K562 (cell line): Measurements from ENCODE around the gene NENF. TPM values are rescaled to one million over a fixed set of nuclear protein-coding genes. Genes with fewer than 3 reads are reported as not detected.

ENCODE experiments used
- ATAC-seq: fragments of 200-7000 bp; cut with Tn5 transposase; 3 replicates; pipeline ENCODE4 v1.9.1; 2020; ENCODE audit warnings: moderate library complexity
- BruUV-seq: library from RNA; stranded (reverse); fragments of 400-500 nt; replicated peaks from 2 replicates; lab custom pipeline; 2021; lab: Mats Ljungman, UMichigan
- CTCF ChIA-PET: fragments of 300-600 bp; formaldehyde crosslinking; extraction: SDS; loops from one replicate; lab custom pipeline; 2021; ENCODE audit warnings: low intra/inter-chr PET ratio; lab: Yijun Ruan, JAX
- POLR2A ChIA-PET: fragments of 300-600, 350-650 bp; sonication (Branson Sonifier 250); formaldehyde crosslinking; extraction: SDS; loops from one replicate; lab custom pipeline; 2021; ENCODE audit warnings: antibody characterized with exemption, inconsistent platforms; lab: Yijun Ruan, JAX
- DNase-seq, 4 experiments: peaks; one replicate each; pipeline versions ENCODE4 v3.0.0 to v3.0.0-alpha.2; 2011 to 2018; ENCODE audit warnings: low spot score in 3 of 4, mixed read lengths in 3 of 4; ENCODE audit errors: extremely low read depth in 1 of 4
- FAIRE-seq: peaks from 2 replicates; lab custom pipeline; 2011; peaks lifted over from hg19 to GRCh38; lab: Jason Lieb, UNC
- H2AFZ ChIP-seq: 2 replicates; pipeline ENCODE4 v1.6.0; 2011; ENCODE audit warnings: low read depth, low read length, control low read depth, inconsistent platforms
- H3K27ac ChIP-seq: fragments of 200-600 bp; 3 replicates; pipeline ENCODE4 v1.8.0; 2011; ENCODE audit warnings: low read depth, mild to moderate bottlenecking, control low read depth, inconsistent platforms, low read length, moderate library complexity, mixed read lengths; ENCODE audit errors: extremely low read depth
- H3K27me3 ChIP-seq, 2 experiments: fragments of 300-600 bp in 1 of 2; 2 replicates in 1 of 2; 3 replicates in 1 of 2; pipeline versions ENCODE4 v1.6.0 to v1.8.0; 2011; ENCODE audit warnings: inconsistent platforms in 2 of 2, low read length in 2 of 2, mild to moderate bottlenecking in 1 of 2, mixed read lengths in 1 of 2, moderate library complexity in 1 of 2; ENCODE audit not compliant: control insufficient read depth in 2 of 2, insufficient read depth in 2 of 2
- H3K36me3 ChIP-seq: fragments of 300-600 bp; 3 replicates; pipeline ENCODE4 v1.8.0; 2011; ENCODE audit warnings: mild to moderate bottlenecking, low read length, inconsistent platforms; ENCODE audit not compliant: control insufficient read depth, insufficient read depth
- H3K4me1 ChIP-seq, 2 experiments: fragments of 200-600 bp in 1 of 2; replicated peaks in 1 of 2; 2 replicates in 1 of 2; 3 replicates in 1 of 2; pipeline versions ENCODE4 v1.5.1 to v1.8.0; 2011; ENCODE audit warnings: inconsistent platforms in 2 of 2, low read length in 2 of 2, mild to moderate bottlenecking in 1 of 2, mixed read lengths in 1 of 2, moderate library complexity in 1 of 2; ENCODE audit not compliant: control insufficient read depth in 2 of 2, insufficient read depth in 2 of 2
- H3K4me2 ChIP-seq: 2 replicates; pipeline ENCODE4 v1.6.1; 2011; ENCODE audit warnings: low read length, control low read depth, inconsistent platforms, mixed read lengths; ENCODE audit not compliant: insufficient read depth
- H3K4me3 ChIP-seq: fragments of 200-600 bp; sonication (generic), shearing (Covaris generic); 2 replicates; pipeline ENCODE4 v1.5.1; 2016; ENCODE audit warnings: control low read depth, inconsistent platforms
- H3K79me2 ChIP-seq: fragments of 200-600 bp; 3 replicates; pipeline ENCODE4 v1.8.0; 2011; ENCODE audit warnings: low read length, inconsistent platforms; ENCODE audit not compliant: control insufficient read depth, insufficient read depth
- H3K9ac ChIP-seq, 2 experiments: 2 replicates each; pipeline versions ENCODE4 v1.6.0 to v1.6.1; 2011; ENCODE audit warnings: low read depth in 2 of 2, low read length in 2 of 2, control low read depth in 1 of 2, inconsistent platforms in 1 of 2, mild to moderate bottlenecking in 1 of 2, mixed read lengths in 1 of 2; ENCODE audit not compliant: insufficient read depth in 1 of 2
- H3K9me1 ChIP-seq: one replicate; pipeline ENCODE4 v1.6.0; 2011; ENCODE audit warnings: inconsistent platforms, mild to moderate bottlenecking, low read length, moderate library complexity; ENCODE audit not compliant: control insufficient read depth, insufficient read depth
- H3K9me3 ChIP-seq: replicated peaks from 2 replicates; pipeline ENCODE4 v1.5.1; 2011; ENCODE audit warnings: low read depth, low read length, inconsistent platforms; ENCODE audit not compliant: control insufficient read depth, insufficient read depth
- H4K20me1 ChIP-seq: replicated peaks from 2 replicates; pipeline ENCODE4 v1.6.1; 2011; ENCODE audit warnings: low read length, inconsistent platforms, mixed read lengths; ENCODE audit not compliant: control insufficient read depth, insufficient read depth
- BCOR ChIP-seq: fragments of 450-650 bp; IDR thresholded peaks from 2 replicates; pipeline ENCODE4 v1.6.1; 2016
- CHCHD3 ChIP-seq: fragments of 250-450 bp; sonication (Bioruptor Pico); IDR thresholded peaks from 2 replicates; pipeline ENCODE4 v2.1.2; 2022; ENCODE audit warnings: mild to moderate bottlenecking
- HDAC1 ChIP-seq, 2 experiments: fragments of 450-650 bp; IDR thresholded peaks; 2 replicates each; pipeline ENCODE4 v1.6.1; 2016 to 2017; ENCODE audit warnings: inconsistent platforms in 1 of 2, mild to moderate bottlenecking in 1 of 2, moderate library complexity in 1 of 2
- HDAC3 ChIP-seq: fragments of 450-650 bp; IDR thresholded peaks from 2 replicates; pipeline ENCODE4 v1.6.1; 2018; ENCODE audit warnings: borderline replicate concordance, mild to moderate bottlenecking, moderate library complexity; ENCODE audit not compliant: partially characterized antibody
- JUND ChIP-seq, 2 experiments: IDR thresholded peaks; 2 replicates in 1 of 2; 3 replicates in 1 of 2; pipeline ENCODE4 v1.6.1; 2011; ENCODE audit warnings: borderline replicate concordance in 2 of 2, low read depth in 2 of 2, low read length in 2 of 2, improper control_type of control experiment in 1 of 2, missing biosample characterization in 1 of 2, missing genetic modification characterization in 1 of 2, missing genetic modification reagents in 1 of 2
- MTF1 ChIP-seq: fragments of 250-450 bp; sonication (Bioruptor Pico); IDR thresholded peaks from 2 replicates; pipeline ENCODE4 v1.9.0; 2021; ENCODE audit warnings: moderate library complexity, mild to moderate bottlenecking, inconsistent platforms, borderline replicate concordance
- NONO ChIP-seq, 2 experiments: fragments of 200-400 bp in 1 of 2; fragments of 450-650 bp in 1 of 2; formaldehyde crosslinking in 1 of 2; IDR thresholded peaks; 2 replicates each; pipeline ENCODE4 v1.6.1; 2017; ENCODE audit warnings: low read depth in 2 of 2, mild to moderate bottlenecking in 2 of 2, moderate library complexity in 2 of 2, low read length in 1 of 2
- NR2F6 ChIP-seq: fragments of 450-650 bp; formaldehyde crosslinking; IDR thresholded peaks from 2 replicates; pipeline ENCODE4 v1.4.0; 2020; ENCODE audit warnings: mild to moderate bottlenecking
- PCBP2 ChIP-seq: fragments of 200-400 bp; formaldehyde crosslinking; IDR thresholded peaks from 2 replicates; pipeline ENCODE4 v1.6.1; 2018; ENCODE audit warnings: low read length, low read depth, mild to moderate bottlenecking, moderate library complexity; ENCODE audit not compliant: poor library complexity, severe bottlenecking
- RUNX1 ChIP-seq: sonication (generic); IDR thresholded peaks from 2 replicates; pipeline ENCODE4 v1.6.1; 2016; ENCODE audit warnings: antibody characterized with exemption, low read depth
- SMAD4 ChIP-seq: fragments of 250-450 bp; sonication (Bioruptor Pico); conservative IDR thresholded peaks from 2 replicates; pipeline ENCODE4 v1.8.0; 2021; ENCODE audit warnings: inconsistent platforms, mild to moderate bottlenecking, moderate library complexity
- SOX6 ChIP-seq: fragments of 450-650 bp; IDR thresholded peaks from 2 replicates; pipeline ENCODE4 v1.6.1; 2014; ENCODE audit warnings: mild to moderate bottlenecking
- ZEB2 ChIP-seq: fragments of 450-650 bp; IDR thresholded peaks from 2 replicates; pipeline ENCODE4 v1.6.1; 2016
- ZNF311 ChIP-seq: fragments of 250-450 bp; sonication (Bioruptor Pico); IDR thresholded peaks from 2 replicates; pipeline ENCODE4 v1.4.0; 2020; ENCODE audit warnings: mild to moderate bottlenecking, moderate library complexity
- WGBS: fragments of 100-300 bp; shearing (Covaris generic); methylation state at CpG from one replicate; pipeline ENCODE4 v1.1.6; 2016; ENCODE audit warnings: low coverage, mixed read lengths; ENCODE audit not compliant: insufficient coverage; ENCODE audit errors: missing lambda C conversion rate; 5-methylcytosine and 5-hydroxymethylcytosine counted together
- in situ Hi-C: fragments of 300-500 bp; cut with MboI; formaldehyde crosslinking; loops from 4 replicates; pipeline ENCODE4 v1.15.0; 2018; ENCODE audit warnings: inconsistent platforms, mixed read lengths
- intact Hi-C: fragments of 100-400 bp; cut with micrococcal nuclease; formaldehyde crosslinking; loops from 2 replicates; pipeline ENCODE4 v1.14.2; 2022
- polyA plus RNA-seq, 8 experiments: library from polyadenylated mRNA; depleted of rRNA in 4 of 8; stranded (reverse) in 5 of 8; unstranded in 3 of 8; fragments of >200 nt; fragmentation: Nextera tagmentation in 2 of 8; fragmentation: Illumina TruSeq in 1 of 8; extraction: Ambion mirVana in 2 of 8; extraction: Trizol in 1 of 8; gene quantifications; 2 replicates each; pipeline versions ENCODE4 v1.2.1 to v1.2.3, GENCODE V29; 2011 to 2014; ENCODE audit warnings: inconsistent platforms in 1 of 8, missing spikeins in 1 of 8
- total RNA-seq, 7 experiments: library from RNA; depleted of rRNA in 6 of 7; stranded (reverse); fragments of >200 nt in 6 of 7; fragmentation: Illumina TruSeq in 2 of 7; extraction: Trizol in 2 of 7; gene quantifications; 2 replicates each; pipeline versions ENCODE4 v1.2.1 to v1.2.3, GENCODE V29; 2011 to 2021; ENCODE audit warnings: low replicate concordance in 1 of 7
- TF ChIP-seq, protein P1 (sequence below): fragments of 450-650 bp; IDR thresholded peaks from 2 replicates; pipeline ENCODE4 v1.6.1; 2016; ENCODE audit warnings: low read depth, mild to moderate bottlenecking, moderate library complexity
- TF ChIP-seq, protein P2 (sequence below): fragments of 200-800 bp; sonication (Bioruptor generic); IDR thresholded peaks from 2 replicates; pipeline ENCODE4 v1.6.1; 2017; ENCODE audit warnings: missing genetic modification characterization, missing compliant biosample characterization

NENF gene
- total and polyA plus RNA-seq, 9 of the 15 experiments (the other 6 are each of a cell fraction or from before 2014, with no cell fraction given): 6.1 to 100 (median 72.8) TPM

DNA sequence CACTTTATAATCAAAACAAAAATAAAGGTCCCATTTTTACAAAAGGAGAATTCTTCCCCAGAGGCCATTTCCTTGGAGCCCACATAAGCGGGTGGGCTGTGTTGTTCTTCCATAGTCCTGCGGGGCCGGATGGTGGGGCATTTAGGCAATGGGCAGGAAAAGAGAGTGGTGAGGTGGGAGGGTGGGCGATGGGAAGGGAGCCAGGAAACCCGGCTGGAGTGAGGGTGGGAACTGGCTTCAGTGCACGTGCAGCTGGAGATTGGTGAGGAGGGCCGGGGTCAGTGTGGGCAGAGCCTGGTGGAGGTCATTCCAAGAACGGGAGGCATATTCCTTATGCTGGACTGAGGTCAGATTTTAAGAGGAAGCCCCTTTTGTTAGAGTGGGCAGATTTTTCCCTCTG is 13.6 kb downstream of the NENF start:
- H3K27ac ChIP-seq: no peak overlapping the region
- 0 out of 3 replicates have a peak, but pooled peaks cover under 1% of the 10 kb centered on the region for H3K79me2 ChIP-seq
- FAIRE-seq: no peak
- intact Hi-C loops: no loop called here
- ChIA-PET CTCF (no interaction called here), POLR2A (interaction anchor here (1.0 kb wide), 1 partner anchor 9 kb away, joined by 3 read pairs; no protein-coding TSS in a partner anchor)
- no peaks in the 10 kb centered on the region for H3K27me3 ChIP-seq
- DNase-seq: no peak
- no peaks in the 10 kb centered on the region for H3K9me3 ChIP-seq
- H3K4me3 ChIP-seq: no peak overlapping the region
- peaks cover 20% of the 10 kb centered on the region; the same call in 2 of the 3 replicates for H3K36me3 ChIP-seq
- 86% methylated on average over 7 of the region's 8 CpGs for WGBS
- no TSS peak for BruUV-seq
- no peak for ATAC-seq
- in situ Hi-C loops: no loop called here
- TF ChIP-seq, protein P1, sequence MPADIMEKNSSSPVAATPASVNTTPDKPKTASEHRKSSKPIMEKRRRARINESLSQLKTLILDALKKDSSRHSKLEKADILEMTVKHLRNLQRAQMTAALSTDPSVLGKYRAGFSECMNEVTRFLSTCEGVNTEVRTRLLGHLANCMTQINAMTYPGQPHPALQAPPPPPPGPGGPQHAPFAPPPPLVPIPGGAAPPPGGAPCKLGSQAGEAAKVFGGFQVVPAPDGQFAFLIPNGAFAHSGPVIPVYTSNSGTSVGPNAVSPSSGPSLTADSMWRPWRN: no peak
- TF ChIP-seq NONO (IDR thresholded peaks at IDR 0.05; ENCODE audit: low read depth in 2 of 2, low read length in 1 of 2): no peak
- TF ChIP-seq MTF1: no peak
- TF ChIP-seq HDAC1 (IDR thresholded peaks at IDR 0.05): no peak
- TF ChIP-seq ZNF311: no peak
- TF ChIP-seq, protein P2, sequence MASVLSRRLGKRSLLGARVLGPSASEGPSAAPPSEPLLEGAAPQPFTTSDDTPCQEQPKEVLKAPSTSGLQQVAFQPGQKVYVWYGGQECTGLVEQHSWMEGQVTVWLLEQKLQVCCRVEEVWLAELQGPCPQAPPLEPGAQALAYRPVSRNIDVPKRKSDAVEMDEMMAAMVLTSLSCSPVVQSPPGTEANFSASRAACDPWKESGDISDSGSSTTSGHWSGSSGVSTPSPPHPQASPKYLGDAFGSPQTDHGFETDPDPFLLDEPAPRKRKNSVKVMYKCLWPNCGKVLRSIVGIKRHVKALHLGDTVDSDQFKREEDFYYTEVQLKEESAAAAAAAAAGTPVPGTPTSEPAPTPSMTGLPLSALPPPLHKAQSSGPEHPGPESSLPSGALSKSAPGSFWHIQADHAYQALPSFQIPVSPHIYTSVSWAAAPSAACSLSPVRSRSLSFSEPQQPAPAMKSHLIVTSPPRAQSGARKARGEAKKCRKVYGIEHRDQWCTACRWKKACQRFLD (CRISPR knock-in tag): no peak
- TF ChIP-seq ZEB2: no peak
- TF ChIP-seq HDAC3: no peak
- TF ChIP-seq RUNX1: no peak
- TF ChIP-seq BCOR: no peak
- no peak for TF ChIP-seq JUND (IDR thresholded peaks at IDR 0.05; ENCODE audit: borderline replicate concordance, low read depth, low read length)
- TF ChIP-seq JUND (tag; IDR thresholded peaks at IDR 0.05; ENCODE audit: borderline replicate concordance, low read depth, low read length): no peak
- TF ChIP-seq CHCHD3 (CRISPR knock-in tag): no peak
- TF ChIP-seq NR2F6 (CRISPR knock-in tag): no peak
- TF ChIP-seq PCBP2: no peak
- TF ChIP-seq SMAD4: no peak
- TF ChIP-seq SOX6: no peak
- H3K4me2 ChIP-seq: no peak overlapping the region
- H4K20me1 ChIP-seq: no peaks in the 10 kb centered on the region
- H3K4me1 ChIP-seq: no peaks in the 10 kb centered on the region; a peak in 1 of 5 replicates
- H3K9me1 ChIP-seq: no peaks in the 10 kb centered on the region
- H3K9ac ChIP-seq: no peak overlapping the region
- H2AFZ ChIP-seq: no peak overlapping the region
